SIG-M5 treated with dmso at 0.1 percent for 504 hours (cell line): ENCODE measurements around the gene RSAD1.

Experiments
- DNase-seq: peaks from one replicate; lab custom pipeline; 2025; ENCODE audit not compliant: unreplicated experiment; lab: John Stamatoyannopoulos, UW

Gene RSAD1

GRCh38 chr17:50517504-50518383, 39.1 kb downstream of the RSAD1 start:
- no peak for DNase-seq

GRCh38 chr17:50518384-50519023, 39.8 kb downstream of the RSAD1 start:
- DNase-seq: no peak

- DNase-seq: no peak
These were observed 40.6 kb downstream of the RSAD1 start for GRCh38 chr17:50519141-50519834.

- no peak for DNase-seq
These were observed 41.8 kb downstream of the RSAD1 start for GRCh38 chr17:50520483-50520882.

- DNase-seq: no peak
These were observed 42.9 kb downstream of the RSAD1 start for GRCh38 chr17:50521514-50521913.

- no peak for DNase-seq
These were observed 44.1 kb downstream of the RSAD1 start for GRCh38 chr17:50522766-50523165.

GRCh38 chr17:50523208-50523607, 44.5 kb downstream of the RSAD1 start:
- DNase-seq: no peak

- DNase-seq: no peak
These were observed 46.2 kb downstream of the RSAD1 start for GRCh38 chr17:50524838-50525237.

- DNase-seq: peak; percentile 37
These were observed 48.6 kb downstream of the RSAD1 start for GRCh38 chr17:50527155-50527762.

GRCh38 chr17:50527949-50528474, 49.4 kb downstream of the RSAD1 start:
- no peak for DNase-seq

GRCh38 chr17:50529849-50530248, 51.2 kb downstream of the RSAD1 start:
- DNase-seq: no peak

- DNase-seq: no peak
These were observed 52.9 kb downstream of the RSAD1 start for GRCh38 chr17:50531428-50532025.

GRCh38 chr17:50532452-50533024, 53.9 kb downstream of the RSAD1 start, which contains the start of gene EPN3:
Gene EPN3, plus strand, starts transcription at chr17:50532735. Its CDS starts 3,822 bp downstream, at chr17:50536557.
- DNase-seq: peak; percentile 41

- DNase-seq: no peak
These were observed 54.5 kb downstream of the RSAD1 start for GRCh38 chr17:50533185-50533584.

GRCh38 chr17:50533720-50534148, 55.1 kb downstream of the RSAD1 start:
- no peak for DNase-seq

GRCh38 chr17:50534222-50534978, 55.7 kb downstream of the RSAD1 start:
- DNase-seq: peak; percentile 28

GRCh38 chr17:50534979-50535326, 56.3 kb downstream of the RSAD1 start:
- DNase-seq: no peak

- no peak for DNase-seq
These were observed 56.7 kb downstream of the RSAD1 start for GRCh38 chr17:50535407-50535806.
